Activated gamma-delta T cell treated with Interleukin-2 at 50 U/mL for 16 hours (primary cell): ENCODE measurements around the gene CRTC2.
A peak's percentile ranks its signal among the peaks of the same experiment; 100 is the strongest.
"Not testable (repeated sequence)": the region's sequence is repeated elsewhere in the genome, so short reads cannot be mapped to it uniquely, and the experiment has no call there.

Experiments used
- DNase-seq: peaks from one replicate; pipeline ENCODE4 v3.0.0-alpha.2; 2020

CRTC2 gene

DNA sequence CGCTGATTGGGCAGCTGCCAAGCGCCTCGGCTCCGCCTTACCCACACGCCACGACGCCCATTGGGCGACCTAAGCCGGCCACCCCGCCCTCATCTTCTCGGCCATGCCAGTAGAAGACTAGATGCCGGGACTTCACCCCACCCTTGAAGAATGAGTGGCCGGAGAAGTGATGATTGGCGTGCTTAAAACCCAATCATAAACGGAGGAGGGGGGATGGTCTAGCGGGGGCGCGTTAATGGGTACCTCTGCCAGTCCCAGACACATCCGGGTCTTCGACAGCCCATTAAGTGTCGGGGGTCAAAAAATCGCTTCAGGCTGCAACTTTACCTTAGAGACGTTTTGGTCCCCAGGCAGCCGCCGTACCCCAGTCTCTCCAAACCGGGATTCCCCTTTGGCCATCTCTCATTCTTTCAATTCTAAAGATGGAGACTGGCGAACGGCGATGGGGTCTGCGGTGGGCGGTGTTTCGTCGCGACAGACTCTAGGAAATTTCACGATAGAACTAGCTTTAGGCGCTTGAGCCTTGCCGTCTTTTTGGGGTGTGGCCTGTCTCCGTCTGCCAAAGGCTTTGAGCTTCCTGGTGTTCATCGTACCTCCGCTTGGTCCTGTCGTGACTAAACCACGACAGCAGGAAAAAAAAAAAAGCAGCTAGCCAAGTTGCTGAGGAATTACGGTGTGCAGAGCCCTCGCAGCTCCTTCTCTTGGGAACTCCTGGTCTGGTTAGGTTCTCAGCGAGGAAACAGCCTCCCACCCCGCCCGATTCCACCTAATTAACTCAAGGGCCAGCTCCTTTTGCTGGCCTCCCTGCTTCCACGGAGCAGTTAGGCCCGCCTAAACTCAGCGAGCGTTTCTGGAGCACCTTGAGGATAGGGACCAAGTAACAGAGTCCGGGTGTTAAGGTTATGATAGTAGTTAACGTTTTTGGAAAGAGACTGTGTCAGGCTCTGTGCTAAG, 35.2 kb downstream of the CRTC2 start, which contains the start of gene GATAD2B:
TSS of gene GATAD2B (minus strand) at position 1 of the 954 bp plus-strand sequence. CDS start 94,625 bp downstream, outside the sequence.
- peak; percentile 99 for DNase-seq

- no peak for DNase-seq
Measured at GRCh38 chr1:153922076-153922971, 36.1 kb downstream of the CRTC2 start.

- DNase-seq = no peak
Measured at GRCh38 chr1:153921803-153922075, 36.7 kb downstream of the CRTC2 start.

DNA sequence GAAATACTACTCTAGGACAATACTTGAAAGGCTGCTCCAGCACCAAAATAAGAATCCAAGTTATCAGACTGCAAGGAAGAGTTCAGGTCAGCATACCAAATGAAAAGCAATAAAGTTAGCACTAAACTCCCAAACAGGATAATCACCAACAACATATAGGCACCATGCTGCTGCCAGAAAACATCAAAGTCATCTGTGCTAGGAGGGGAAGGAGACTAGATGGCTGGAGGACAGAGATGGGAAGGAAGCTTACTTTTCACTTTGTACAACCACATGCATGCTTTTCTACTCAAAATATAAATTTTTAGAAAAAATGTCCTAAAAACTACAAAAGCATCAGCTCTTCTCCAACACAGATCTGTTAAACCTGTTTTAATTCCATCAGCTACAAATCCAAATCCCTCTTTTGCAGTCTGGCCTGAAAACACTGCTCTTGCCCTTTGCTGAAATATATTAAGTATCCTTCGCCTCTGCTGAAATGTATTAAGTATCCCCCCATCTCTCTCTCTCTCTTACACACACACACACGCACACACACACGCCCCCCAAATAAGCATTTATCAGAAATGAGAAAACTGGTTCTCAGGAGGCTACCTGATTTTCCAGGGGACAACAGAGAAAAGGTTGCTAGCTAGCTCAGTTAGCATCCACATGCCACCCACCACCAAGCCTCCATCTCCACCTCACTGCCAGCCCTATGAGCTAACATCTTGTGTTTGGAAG, 37.2 kb downstream of the CRTC2 start:
- DNase-seq = no peak

DNA sequence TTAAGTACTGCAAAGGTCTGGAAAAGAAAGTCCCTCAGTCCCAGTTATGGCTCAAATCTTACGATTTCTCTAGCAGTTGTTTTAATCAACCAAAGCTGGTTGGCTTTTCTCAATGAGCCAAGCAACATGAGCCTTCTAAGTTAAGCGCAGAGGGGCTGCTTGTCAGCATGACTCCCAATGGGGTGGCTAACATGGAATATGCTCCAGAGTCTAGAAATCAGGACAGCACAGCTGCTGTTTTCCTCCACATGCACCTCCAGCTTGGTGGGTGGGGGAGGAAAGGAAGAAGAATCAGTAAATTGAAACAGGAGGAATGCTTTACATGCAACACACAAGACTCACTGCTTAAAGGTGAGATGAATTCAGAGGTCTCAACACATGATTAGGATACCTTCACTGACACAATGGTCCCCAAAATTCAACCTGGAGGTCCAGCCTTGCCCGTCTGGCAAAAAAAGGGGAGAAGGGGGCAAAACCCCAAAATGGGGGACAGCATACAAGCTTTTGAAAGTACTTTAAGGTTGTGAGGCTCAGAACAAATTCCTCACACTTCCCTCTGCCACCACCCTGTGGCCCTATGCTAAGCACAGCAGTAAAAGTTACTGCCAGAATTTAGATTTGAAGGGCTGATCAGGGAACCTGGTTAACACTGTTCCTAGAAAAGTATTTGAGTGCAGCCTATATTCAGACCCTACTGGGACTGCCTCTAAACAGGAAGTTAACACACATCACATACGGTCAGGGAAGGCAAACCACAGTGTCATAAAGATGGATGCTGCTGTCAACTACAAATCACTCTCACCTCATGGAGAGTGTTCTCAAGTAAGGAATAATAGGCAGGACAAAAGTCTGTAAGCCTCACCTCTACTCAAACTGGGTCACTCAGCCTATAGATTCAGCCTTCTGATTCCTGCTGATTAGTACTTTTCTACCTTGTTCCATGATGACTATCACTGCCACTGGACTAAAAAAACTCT, 38.2 kb downstream of the CRTC2 start:
- no peak for DNase-seq

GRCh38 chr1:153916297-153916696, 42.1 kb downstream of the CRTC2 start:
- no peak for DNase-seq

- DNase-seq = no peak
Measured at GRCh38 chr1:153912349-153912748, 46.1 kb downstream of the CRTC2 start.

DNA sequence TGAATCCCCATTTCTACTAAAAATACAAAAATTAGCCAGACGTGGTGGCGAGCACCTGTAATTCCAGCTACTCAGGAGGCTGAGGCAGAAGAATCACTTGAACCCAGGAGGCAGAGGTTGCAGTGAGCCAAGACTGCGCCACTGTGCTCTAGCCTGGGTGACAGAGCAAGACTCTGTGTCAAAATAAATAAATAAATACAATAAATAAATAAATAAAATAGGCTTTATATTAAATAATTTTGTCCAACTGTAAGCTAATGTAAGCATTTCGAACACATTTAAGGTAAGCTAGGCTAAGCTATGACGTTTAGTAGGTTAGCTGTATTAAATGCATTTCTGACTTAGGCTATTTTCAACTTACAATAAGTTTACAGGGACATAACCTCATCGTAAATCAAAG, 47.9 kb downstream of the CRTC2 start:
- DNase-seq = not testable (repeated sequence)

DNA sequence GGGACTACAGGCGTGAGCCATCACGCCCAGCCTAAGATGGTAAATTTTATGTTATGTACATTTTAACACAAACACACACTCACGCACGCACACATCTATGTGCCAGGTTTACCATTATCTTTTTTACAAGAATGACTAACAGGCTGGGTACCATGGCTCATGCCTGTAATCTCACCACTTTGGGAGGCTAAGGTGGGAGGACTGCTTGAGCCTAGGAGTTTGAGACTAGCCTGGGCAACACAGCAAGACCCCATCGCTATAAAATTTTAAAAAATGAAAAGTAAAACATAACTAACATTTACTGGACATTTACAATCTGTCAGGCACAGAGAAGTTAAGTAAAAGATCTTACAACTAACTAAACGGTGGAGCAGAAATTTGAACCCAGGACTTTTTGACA, 50.3 kb downstream of the CRTC2 start:
- DNase-seq = no peak

GRCh38 chr1:153907134-153907533, 51.3 kb downstream of the CRTC2 start:
- no peak for DNase-seq

- DNase-seq = no peak
Measured at GRCh38 chr1:153906396-153906795, 52.0 kb downstream of the CRTC2 start.

GRCh38 chr1:153905908-153906307, 52.5 kb downstream of the CRTC2 start:
- DNase-seq = not testable (repeated sequence)

DNA sequence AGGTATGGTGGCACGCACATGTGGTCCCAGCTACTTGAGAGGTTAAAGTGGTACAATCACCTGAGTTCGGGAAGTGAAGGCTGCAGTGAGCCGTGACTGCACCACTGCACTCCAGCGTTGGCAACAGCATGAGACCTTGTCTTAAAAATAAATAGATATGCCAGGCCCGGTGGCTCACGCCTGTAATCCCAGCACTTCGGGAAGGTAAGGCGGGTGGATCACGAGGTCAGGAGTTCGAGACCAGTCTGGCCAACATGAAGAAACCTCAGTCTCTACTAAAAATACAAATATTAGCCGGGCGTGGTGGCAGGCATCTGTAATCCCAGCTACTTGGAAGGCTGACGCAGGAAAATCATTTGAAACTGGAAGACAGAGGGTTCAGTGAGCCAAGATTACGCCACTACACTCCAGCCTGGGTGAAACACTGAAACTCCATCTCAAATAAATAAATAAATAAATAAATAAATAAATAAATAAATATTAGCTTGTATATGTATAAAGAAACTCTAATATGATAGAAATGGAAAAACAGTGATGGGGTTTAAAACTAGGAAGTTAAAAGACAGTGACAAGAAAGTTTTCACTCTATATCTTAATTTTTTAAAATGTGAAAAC, 54.5 kb downstream of the CRTC2 start:
- DNase-seq = no peak

- no peak for DNase-seq
Measured at GRCh38 chr1:153899509-153899908, 58.9 kb downstream of the CRTC2 start.
